Measurements from ENCODE around the gene SAMD11.

The SAMD11 gene

GRCh38 chr1:961132-961669, 37.5 kb downstream of the SAMD11 start:
- H3K4me1 ChIP-seq (ENCODE audit: low read depth, poor library complexity, severe bottlenecking): peaks cover 27% of the 10 kb centered on the region
- H3K4me2 ChIP-seq: peak overlapping the region; percentile 17; the same call in 1 of the 2 replicates
- H3K9ac ChIP-seq: no peak overlapping the region
- H3K27ac ChIP-seq: no peak overlapping the region
- peaks cover 22% of the 10 kb centered on the region for H3K79me2 ChIP-seq (ENCODE audit: insufficient read depth, low read depth)
- no peak for TF ChIP-seq CTCF (conservative IDR thresholded peaks at IDR 0.05; ENCODE audit: low read depth, low read length)
- H3K36me3 ChIP-seq (ENCODE audit: insufficient read depth): peaks cover 5% of the 10 kb centered on the region; the same call in 1 of the 2 replicates
- no peak overlapping the region for H3K4me3 ChIP-seq (IDR thresholded peaks at IDR 0.05; ENCODE audit: insufficient read depth, low read depth, low read length)
- H3K27me3 ChIP-seq (ENCODE audit: insufficient read depth, low read depth): no peaks in the 10 kb centered on the region; the same call in 1 of the 2 replicates
- no peak overlapping the region for H2AFZ ChIP-seq (ENCODE audit: low read depth)
- H4K20me1 ChIP-seq (ENCODE audit: insufficient read depth): no peaks in the 10 kb centered on the region

- Histone ChIP-seq H3K4me3 (IDR thresholded peaks at IDR 0.05; ENCODE audit: insufficient read depth, low read depth, low read length) (no peak overlapping the region), H3K27me3 (ENCODE audit: insufficient read depth, low read depth) (no peaks in the 10 kb centered on the region; the same call in 1 of the 2 replicates), H3K27ac (no peak overlapping the region), H3K36me3 (ENCODE audit: insufficient read depth) (no peaks in the 10 kb centered on the region), H3K4me1 (ENCODE audit: low read depth, poor library complexity, severe bottlenecking) (peaks cover 33% of the 10 kb centered on the region), H3K4me2 (no peak overlapping the region), H2AFZ (ENCODE audit: low read depth) (no peak overlapping the region), H3K9ac (no peak overlapping the region), H3K79me2 (ENCODE audit: insufficient read depth, low read depth) (peaks cover 13% of the 10 kb centered on the region), H4K20me1 (ENCODE audit: insufficient read depth) (no peaks in the 10 kb centered on the region)
- no peak for TF ChIP-seq CTCF (conservative IDR thresholded peaks at IDR 0.05; ENCODE audit: low read depth, low read length)
These were observed 38.9 kb downstream of the SAMD11 start for GRCh38 chr1:962381-963300.

- Histone ChIP-seq H3K27ac (no peak overlapping the region), H3K4me3 (IDR thresholded peaks at IDR 0.05; ENCODE audit: insufficient read depth, low read depth, low read length) (no peak overlapping the region), H3K36me3 (ENCODE audit: insufficient read depth) (no peaks in the 10 kb centered on the region), H3K4me2 (no peak overlapping the region), H3K27me3 (ENCODE audit: insufficient read depth, low read depth) (no peaks in the 10 kb centered on the region; the same call in 1 of the 2 replicates), H4K20me1 (ENCODE audit: insufficient read depth) (no peaks in the 10 kb centered on the region), H2AFZ (ENCODE audit: low read depth) (no peak overlapping the region), H3K79me2 (ENCODE audit: insufficient read depth, low read depth) (peaks cover 7% of the 10 kb centered on the region), H3K9ac (no peak overlapping the region), H3K4me1 (ENCODE audit: low read depth, poor library complexity, severe bottlenecking) (peaks cover 27% of the 10 kb centered on the region)
- no peak for TF ChIP-seq CTCF (conservative IDR thresholded peaks at IDR 0.05; ENCODE audit: low read depth, low read length)
These were observed 39.6 kb downstream of the SAMD11 start for GRCh38 chr1:963301-963651.

GRCh38 chr1:963746-964525, 40.2 kb downstream of the SAMD11 start:
- Histone ChIP-seq H3K4me3 (IDR thresholded peaks at IDR 0.05; ENCODE audit: insufficient read depth, low read depth, low read length) (no peak overlapping the region), H3K27me3 (ENCODE audit: insufficient read depth, low read depth) (no peaks in the 10 kb centered on the region; the same call in 1 of the 2 replicates), H4K20me1 (ENCODE audit: insufficient read depth) (no peaks in the 10 kb centered on the region), H3K27ac (no peak overlapping the region), H3K9ac (no peak overlapping the region), H3K4me1 (ENCODE audit: low read depth, poor library complexity, severe bottlenecking) (peaks cover 27% of the 10 kb centered on the region), H3K36me3 (ENCODE audit: insufficient read depth) (no peaks in the 10 kb centered on the region), H3K79me2 (ENCODE audit: insufficient read depth, low read depth) (peaks cover under 1% of the 10 kb centered on the region), H3K4me2 (no peak overlapping the region), H2AFZ (ENCODE audit: low read depth) (no peak overlapping the region)
- no peak for TF ChIP-seq CTCF (conservative IDR thresholded peaks at IDR 0.05; ENCODE audit: low read depth, low read length)
